DOHH2 (cell line): Measurements from ENCODE around the gene CCDC169.

Source experiments
- EZH2phosphoT487 ChIP-seq: fragments of 200-600 bp; sonication (generic); IDR thresholded peaks from 2 replicates; pipeline ENCODE4 v1.6.1; 2017; ENCODE audit warnings: borderline replicate concordance, mild to moderate bottlenecking, antibody characterized with exemption, low read length, moderate library complexity, mixed read lengths
- TF ChIP-seq, protein P1 (sequence below): fragments of 200-600 bp; sonication (generic); IDR thresholded peaks from one replicate; pipeline ENCODE4 v1.5.1; 2014; ENCODE audit warnings: antibody characterized with exemption, mild to moderate bottlenecking, low read depth, low read length; ENCODE audit not compliant: poor library complexity, severe bottlenecking

DNA sequence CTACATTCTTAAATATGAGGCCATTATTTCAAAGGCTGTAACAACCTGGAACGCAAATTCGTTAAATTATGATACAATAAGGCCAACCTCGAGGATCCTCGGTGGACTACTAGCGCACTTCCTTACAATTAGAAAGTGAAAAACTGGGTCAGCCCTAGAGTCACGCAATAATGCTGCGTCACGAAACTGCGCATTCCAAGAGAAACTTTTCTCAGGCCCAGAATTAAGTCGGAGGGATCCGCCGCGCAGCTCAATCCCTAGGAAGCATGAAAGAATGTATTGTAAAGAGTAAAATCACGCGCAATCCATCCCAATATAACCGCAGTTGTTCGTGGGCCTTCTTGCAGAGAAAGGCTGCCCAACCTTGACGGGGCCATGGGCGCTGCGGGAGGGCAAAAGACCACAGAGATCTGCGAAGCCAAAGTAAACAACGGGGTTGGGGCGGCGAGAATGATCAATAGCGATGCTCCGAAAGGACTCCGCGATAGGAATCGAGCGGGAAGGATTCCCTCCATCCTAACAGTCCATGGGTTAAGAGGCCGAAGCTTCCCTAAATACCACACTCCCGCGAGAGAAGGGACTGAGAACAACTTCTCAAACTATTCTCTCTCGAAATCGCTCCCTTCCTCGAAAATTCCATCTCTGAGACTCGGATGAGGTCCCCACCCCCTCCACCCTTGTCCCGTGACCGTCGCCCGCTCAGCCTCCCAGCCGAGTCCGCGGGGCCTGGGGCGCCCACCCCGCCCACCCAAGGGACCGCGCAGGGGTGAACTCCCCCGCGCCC, 48.0 kb upstream of the CCDC169 start:
- TF ChIP-seq, protein P1, sequence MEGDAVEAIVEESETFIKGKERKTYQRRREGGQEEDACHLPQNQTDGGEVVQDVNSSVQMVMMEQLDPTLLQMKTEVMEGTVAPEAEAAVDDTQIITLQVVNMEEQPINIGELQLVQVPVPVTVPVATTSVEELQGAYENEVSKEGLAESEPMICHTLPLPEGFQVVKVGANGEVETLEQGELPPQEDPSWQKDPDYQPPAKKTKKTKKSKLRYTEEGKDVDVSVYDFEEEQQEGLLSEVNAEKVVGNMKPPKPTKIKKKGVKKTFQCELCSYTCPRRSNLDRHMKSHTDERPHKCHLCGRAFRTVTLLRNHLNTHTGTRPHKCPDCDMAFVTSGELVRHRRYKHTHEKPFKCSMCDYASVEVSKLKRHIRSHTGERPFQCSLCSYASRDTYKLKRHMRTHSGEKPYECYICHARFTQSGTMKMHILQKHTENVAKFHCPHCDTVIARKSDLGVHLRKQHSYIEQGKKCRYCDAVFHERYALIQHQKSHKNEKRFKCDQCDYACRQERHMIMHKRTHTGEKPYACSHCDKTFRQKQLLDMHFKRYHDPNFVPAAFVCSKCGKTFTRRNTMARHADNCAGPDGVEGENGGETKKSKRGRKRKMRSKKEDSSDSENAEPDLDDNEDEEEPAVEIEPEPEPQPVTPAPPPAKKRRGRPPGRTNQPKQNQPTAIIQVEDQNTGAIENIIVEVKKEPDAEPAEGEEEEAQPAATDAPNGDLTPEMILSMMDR = no peak
- no peak for TF ChIP-seq EZH2phosphoT487
